IMR-90 (cell line): ENCODE results near the gene WBP11. TPM values are rescaled to one million over a fixed set of nuclear protein-coding genes. Genes with fewer than 3 reads are reported as not detected.
A peak's percentile ranks its signal among the peaks of the same experiment; 100 is the strongest.

Experiments used
- ATAC-seq: fragments of 200-7000 bp; cut with Tn5 transposase; 2 replicates; pipeline ENCODE4 v1.9.1; 2020; ENCODE audit warnings: low read depth, mild to moderate bottlenecking, moderate library complexity
- BruUV-seq: library from RNA; stranded (reverse); fragments of 400-500 nt; replicated peaks from 2 replicates; lab custom pipeline; 2021; lab: Mats Ljungman, UMichigan
- CTCF ChIA-PET: fragments of 300-600 bp; formaldehyde crosslinking; extraction: SDS; loops from one replicate; lab custom pipeline; 2021; ENCODE audit warnings: antibody characterized with exemption; lab: Yijun Ruan, JAX
- POLR2A ChIA-PET: fragments of 300-600 bp; sonication (Branson Sonifier 250); formaldehyde crosslinking; loops from one replicate; lab custom pipeline; 2022; ENCODE audit warnings: antibody characterized with exemption; ENCODE audit not compliant: unreplicated experiment; lab: Charles Lee
- DNase-seq: peaks from one replicate; pipeline ENCODE4 v3.0.0; 2013
- H2AFZ ChIP-seq: replicated peaks from 2 replicates; pipeline ENCODE3; 2013; ENCODE audit warnings: low read length, mild to moderate bottlenecking; ENCODE audit not compliant: poor library complexity
- H2AK5ac ChIP-seq: 2 replicates; pipeline ENCODE4 v1.6.1; 2013; ENCODE audit warnings: low read depth, low read length, inconsistent platforms
- H2AK9ac ChIP-seq: replicated peaks from 2 replicates; pipeline ENCODE3; 2013; ENCODE audit warnings: mild to moderate bottlenecking, low read depth, low read length, moderate library complexity; ENCODE audit not compliant: poor library complexity
- H2BK120ac ChIP-seq: 2 replicates; pipeline ENCODE4 v1.6.1; 2013; ENCODE audit warnings: low read depth, low read length, inconsistent platforms
- H2BK15ac ChIP-seq: 3 replicates; pipeline ENCODE4 v1.6.1; 2013; ENCODE audit warnings: low read depth, low read length, inconsistent platforms
- H2BK20ac ChIP-seq: 2 replicates; pipeline ENCODE4 v1.6.1; 2013; ENCODE audit warnings: low read depth, mild to moderate bottlenecking, inconsistent platforms, low read length, moderate library complexity
- H2BK5ac ChIP-seq: 2 replicates; pipeline ENCODE4 v1.6.1; 2013; ENCODE audit warnings: mild to moderate bottlenecking, low read depth, low read length, inconsistent platforms; ENCODE audit not compliant: poor library complexity, severe bottlenecking
- H3K14ac ChIP-seq: replicated peaks from 2 replicates; pipeline ENCODE4 v1.6.1; 2013; ENCODE audit warnings: low read depth, low read length, inconsistent platforms
- H3K18ac ChIP-seq: 2 replicates; pipeline ENCODE4 v1.6.1; 2013; ENCODE audit warnings: low read depth, low read length, control low read depth
- H3K23ac ChIP-seq: 2 replicates; pipeline ENCODE4 v1.6.1; 2013; ENCODE audit warnings: low read depth, low read length, inconsistent platforms
- H3K27ac ChIP-seq: 2 replicates; pipeline ENCODE4 v1.5.1; 2013; ENCODE audit warnings: mild to moderate bottlenecking, control low read depth, low read length; ENCODE audit not compliant: insufficient read depth
- H3K27me3 ChIP-seq: 2 replicates; pipeline ENCODE4 v1.6.1; 2013; ENCODE audit warnings: low read length; ENCODE audit not compliant: control insufficient read depth, insufficient read depth
- H3K36me3 ChIP-seq: 2 replicates; pipeline ENCODE4 v1.6.1; 2013; ENCODE audit warnings: low read length, mixed read lengths; ENCODE audit not compliant: control insufficient read depth, insufficient read depth
- H3K4ac ChIP-seq: 2 replicates; pipeline ENCODE4 v1.6.1; 2013; ENCODE audit warnings: low read depth, low read length, inconsistent platforms
- H3K4me1 ChIP-seq: 2 replicates; pipeline ENCODE4 v1.6.1; 2013; ENCODE audit warnings: low read length, mixed read lengths; ENCODE audit not compliant: control insufficient read depth, insufficient read depth
- H3K4me2 ChIP-seq: 2 replicates; pipeline ENCODE4 v1.6.1; 2013; ENCODE audit warnings: low read depth, mild to moderate bottlenecking, control low read depth, low read length, moderate library complexity
- H3K4me3 ChIP-seq: 2 replicates; pipeline ENCODE4 v1.5.1; 2013; ENCODE audit warnings: low read depth, mild to moderate bottlenecking, control low read depth, low read length, moderate library complexity; ENCODE audit not compliant: insufficient read depth
- H3K56ac ChIP-seq: 2 replicates; pipeline ENCODE4 v1.6.1; 2013; ENCODE audit warnings: low read length, inconsistent platforms; ENCODE audit not compliant: insufficient read depth; ENCODE audit errors: extremely low read depth
- H3K79me1 ChIP-seq, 2 experiments: 2 replicates each; pipeline ENCODE4 v1.6.1; 2013; ENCODE audit warnings: low read length in 2 of 2, inconsistent platforms in 1 of 2, low read depth in 1 of 2
- H3K9ac ChIP-seq: 2 replicates; pipeline ENCODE4 v1.6.1; 2013; ENCODE audit warnings: low read depth, low read length, control low read depth
- H3K9me1 ChIP-seq: 2 replicates; pipeline ENCODE4 v1.6.1; 2013; ENCODE audit warnings: low read length, inconsistent platforms; ENCODE audit not compliant: insufficient read depth
- H3K9me3 ChIP-seq: 2 replicates; pipeline ENCODE4 v1.6.1; 2013; ENCODE audit warnings: low read length; ENCODE audit not compliant: control insufficient read depth, insufficient read depth
- H4K20me1 ChIP-seq: 2 replicates; pipeline ENCODE4 v1.6.1; 2013; ENCODE audit warnings: low read length, inconsistent platforms; ENCODE audit not compliant: insufficient read depth
- H4K5ac ChIP-seq: 2 replicates; pipeline ENCODE4 v1.6.1; 2013; ENCODE audit warnings: mild to moderate bottlenecking, low read depth, low read length, control low read depth
- H4K8ac ChIP-seq, 2 experiments: 2 replicates each; pipeline ENCODE4 v1.6.1; 2013; ENCODE audit warnings: low read depth in 2 of 2, low read length in 2 of 2, control low read depth in 1 of 2, inconsistent platforms in 1 of 2
- H4K91ac ChIP-seq: 2 replicates; pipeline ENCODE4 v1.6.1; 2013; ENCODE audit warnings: low read depth, low read length, inconsistent platforms; ENCODE audit not compliant: insufficient read depth
- BHLHE40 ChIP-seq: fragments of 150-350 bp; IDR thresholded peaks from 2 replicates; pipeline ENCODE4 v1.6.1; 2016; ENCODE audit warnings: mild to moderate bottlenecking, low read depth, low read length
- CEBPB ChIP-seq: IDR thresholded peaks from 2 replicates; pipeline ENCODE4 v1.6.1; 2012; ENCODE audit warnings: low read depth, low read length, improper control_type of control experiment
- CHD1 ChIP-seq: IDR thresholded peaks from 2 replicates; pipeline ENCODE4 v1.6.1; 2012; ENCODE audit warnings: low read depth, low read length, improper control_type of control experiment
- CTCF ChIP-seq: conservative IDR thresholded peaks from 2 replicates; pipeline ENCODE4 v1.5.1; 2012; ENCODE audit warnings: mild to moderate bottlenecking, low read depth, low read length, improper control_type of control experiment
- ELK1 ChIP-seq: fragments of 150-350 bp; IDR thresholded peaks from 2 replicates; pipeline ENCODE4 v1.6.1; 2016; ENCODE audit warnings: low read depth, mild to moderate bottlenecking, low read length, moderate library complexity, borderline replicate concordance
- FOS ChIP-seq: fragments of 150-350 bp; IDR thresholded peaks from 2 replicates; pipeline ENCODE4 v1.6.1; 2016; ENCODE audit warnings: low read depth, low read length
- NFE2L2 ChIP-seq: fragments of 150-350 bp; IDR thresholded peaks from 2 replicates; pipeline ENCODE4 v1.6.1; 2016; ENCODE audit warnings: low read depth, mild to moderate bottlenecking, low read length
- POLR2A ChIP-seq: IDR thresholded peaks from 2 replicates; pipeline ENCODE4 v1.6.1; 2012; ENCODE audit warnings: mild to moderate bottlenecking, low read depth, low read length
- RCOR1 ChIP-seq: IDR thresholded peaks from 2 replicates; pipeline ENCODE4 v1.6.1; 2012; ENCODE audit warnings: mild to moderate bottlenecking, low read length, improper control_type of control experiment; ENCODE audit not compliant: insufficient replicate concordance
- SMC3 ChIP-seq: fragments of 150-350 bp; IDR thresholded peaks from 2 replicates; pipeline ENCODE4 v1.6.1; 2016; ENCODE audit warnings: low read depth, mild to moderate bottlenecking, antibody characterized with exemption, low read length, moderate library complexity
- USF2 ChIP-seq: fragments of 150-350 bp; IDR thresholded peaks from 2 replicates; pipeline ENCODE4 v1.6.1; 2017; ENCODE audit warnings: mild to moderate bottlenecking, antibody characterized with exemption, low read length, low read depth
- WGBS, 2 experiments: methylation state at CpG; one replicate each; pipeline versions ENCODE4 v1.1.5 to v1.1.7; 2013; ENCODE audit warnings: missing lambda C conversion rate in 2 of 2; ENCODE audit not compliant: insufficient read length in 1 of 2; ENCODE audit errors: extremely low coverage in 2 of 2; 5-methylcytosine and 5-hydroxymethylcytosine counted together
- dilution Hi-C: fragments of 300-500 bp; cut with HindIII; formaldehyde crosslinking; loops from one replicate; pipeline ENCODE4 v1.14.3; 2018; ENCODE audit warnings: low sequenced_read_pairs; ENCODE audit not compliant: unreplicated experiment
- in situ Hi-C: fragments of 300-500 bp; cut with MboI; formaldehyde crosslinking; loops from 3 replicates; pipeline ENCODE4 v1.14.3; 2019; ENCODE audit warnings: low sequenced_read_pairs, inconsistent platforms, mixed read lengths
- intact Hi-C: fragments of 100-400 bp; cut with micrococcal nuclease; formaldehyde crosslinking; loops from 2 replicates; pipeline ENCODE4 v1.10.0; 2022
- polyA plus RNA-seq, 3 experiments: library from polyadenylated mRNA; depleted of rRNA; stranded (reverse); fragments of >200 nt; gene quantifications; 2 replicates each; pipeline ENCODE4 v1.2.3, GENCODE V29; 2012; ENCODE audit warnings: low replicate concordance in 1 of 3
- total RNA-seq: library from RNA; depleted of rRNA; stranded (reverse); fragments of >200 nt; gene quantifications from 2 replicates; pipeline ENCODE4 v1.2.3, GENCODE V29; 2012

The WBP11 gene
- total and polyA plus RNA-seq, 2 of the 4 experiments (the other 2 are of a cell fraction) = 2.5 to 18.3 TPM

GRCh38 chr12:14774074-14774905 is 29.0 kb downstream of the WBP11 start:
- no peak overlapping the region for H2BK20ac ChIP-seq
- peak overlapping the region; percentile 76 for H3K4me2 ChIP-seq
- H3K4me3 ChIP-seq = peak overlapping the region; percentile 92
- WGBS, 2 experiments = 0% methylated on average over 28 of the region's 67 CpGs; no CpG with 5 or more reads in 1 of the 2 experiments
- H3K4ac ChIP-seq = peak overlapping the region; percentile 85
- peak overlapping the region; percentile 91 for H3K9ac ChIP-seq
- TF ChIP-seq RCOR1 = no peak
- no peak for TF ChIP-seq BHLHE40
- no peak for TF ChIP-seq CEBPB
- TF ChIP-seq CHD1 = no peak
- peak; percentile 95 for TF ChIP-seq POLR2A
- TF ChIP-seq FOS = peak; percentile 56; the same call in 1 of the 2 replicates
- no peak for TF ChIP-seq NFE2L2
- no peak for TF ChIP-seq SMC3
- no peak for TF ChIP-seq ELK1
- no peak for TF ChIP-seq CTCF
- TF ChIP-seq USF2 = no peak
- H3K4me1 ChIP-seq = peaks cover 6% of the 10 kb centered on the region
- H3K36me3 ChIP-seq = no peaks in the 10 kb centered on the region
- ChIA-PET CTCF (no interaction called here), POLR2A (interaction anchor here (0.9 kb wide), 1 partner anchor 32 kb away, joined by 3 read pairs; no protein-coding TSS in a partner anchor)
- no peaks in the 10 kb centered on the region for H3K27me3 ChIP-seq
- peak overlapping the region; percentile 9; the same call in 1 of the 3 replicates for H2BK15ac ChIP-seq
- H3K18ac ChIP-seq = peak overlapping the region; percentile 60
- dilution Hi-C loops (no loop called here), in situ Hi-C loops (loop anchor here (5.0 kb wide), 1 partner anchor 517 kb away; no protein-coding TSS in a partner anchor), intact Hi-C loops (loop anchor here (1.0 to 10.0 kb wide), 4 partner anchors 29 to 1571 kb away; partner anchors contain the start of genes C12orf60, MGST1 and WBP11)
- ATAC-seq (peak; percentile 83), DNase-seq (peak; percentile 94)
- peaks cover 3 to 43% of the 10 kb centered on the region in 2 experiments; a peak in 2 of 4 replicates for H3K79me1 ChIP-seq
- H3K9me3 ChIP-seq = no peaks in the 10 kb centered on the region; the same call in 1 of the 2 replicates
- peak overlapping the region; percentile 56; the same call in 1 of the 2 replicates for H2BK120ac ChIP-seq
- BruUV-seq = TSS peak; percentile 87
- peak overlapping the region; percentile 85 for H3K23ac ChIP-seq
- peak overlapping the region; percentile 87 for H2AFZ ChIP-seq
- peak overlapping the region; percentile 33 for H2AK5ac ChIP-seq
- H2BK5ac ChIP-seq = peak overlapping the region; percentile 86
- H3K56ac ChIP-seq = peak overlapping the region; percentile 65; the same call in 1 of the 2 replicates
- H4K20me1 ChIP-seq = no peaks in the 10 kb centered on the region; the same call in 1 of the 2 replicates
- H3K9me1 ChIP-seq = 0 out of 2 replicates have a peak, but pooled peaks cover 3% of the 10 kb centered on the region
- peak overlapping the region; percentile 89; the same call in 1 of the 2 replicates for H3K14ac ChIP-seq
- H2AK9ac ChIP-seq = peak overlapping the region; percentile 87
- peak overlapping the region; percentile 58 for H4K5ac ChIP-seq
- H3K27ac ChIP-seq = peak overlapping the region; percentile 98
- H4K8ac ChIP-seq = peak overlapping the region; percentile 85 to 87; a peak in 3 of 4 replicates
- H4K91ac ChIP-seq = peak overlapping the region; percentile 73
